Amygdala (tissue), 56 donors: ENCODE data around the gene TRAF2.

Source experiments
- DNase-seq, 56 donors: peaks; one replicate each; lab custom pipeline; 2025; lab: John Stamatoyannopoulos, UW

TRAF2 gene

GRCh38 chr9:136944519-136945332, 58.4 kb downstream of the TRAF2 start, which contains the start of the genes C8G and FBXW5:
TSS of gene C8G (plus strand) at chr9:136945243. CDS start at chr9:136945321, 78 bp downstream.
TSS of gene FBXW5 (minus strand) at chr9:136944738. CDS start at chr9:136944083, 655 bp downstream.
- DNase-seq, result peak; percentile 21 to 95 (median 86)

GRCh38 chr9:136945333-136946227, 59.3 kb downstream of the TRAF2 start:
- no peak for DNase-seq

- no peak for DNase-seq
These were observed 60.1 kb downstream of the TRAF2 start for GRCh38 chr9:136946228-136947027.

- peak in 21 of 56 donors; percentile 18 to 82 (median 39) for DNase-seq
These were observed 60.9 kb downstream of the TRAF2 start for GRCh38 chr9:136947028-136947891.

- peak in 40 of 56 donors; percentile 20 to 83 (median 58) for DNase-seq
These were observed 61.7 kb downstream of the TRAF2 start for GRCh38 chr9:136947955-136948510.

- DNase-seq, result no peak
These were observed 63.0 kb downstream of the TRAF2 start for GRCh38 chr9:136949239-136949816.

- peak in 55 of 56 donors; percentile 75 to 98 (median 92) for DNase-seq
These were observed 63.7 kb downstream of the TRAF2 start for GRCh38 chr9:136949817-136950655.

GRCh38 chr9:136950656-136951276, 64.5 kb downstream of the TRAF2 start:
- DNase-seq, result peak in 6 of 56 donors; percentile 25 to 60 (median 40)

- DNase-seq, result no peak
These were observed 65.4 kb downstream of the TRAF2 start, which contains the start of gene LCN12 for GRCh38 chr9:136951541-136952320. TSS of gene LCN12 (plus strand) at chr9:136952273. CDS start at chr9:136952328, 55 bp downstream.

GRCh38 chr9:136952321-136952850, 66.1 kb downstream of the TRAF2 start:
- peak in 25 of 56 donors; percentile 20 to 80 (median 51) for DNase-seq

- DNase-seq, result no peak
These were observed 66.8 kb downstream of the TRAF2 start for GRCh38 chr9:136952876-136953770.

- no peak for DNase-seq
These were observed 67.5 kb downstream of the TRAF2 start for GRCh38 chr9:136953771-136954269.

- DNase-seq, result no peak
These were observed 68.2 kb downstream of the TRAF2 start for GRCh38 chr9:136954270-136955083.
